Osteoblast (primary cell): ENCODE data around the gene COL5A2. TPM values are rescaled to one million over a fixed set of nuclear protein-coding genes. Genes with fewer than 3 reads are reported as not detected.

Experiments used
- DNase-seq: peaks from one replicate; pipeline ENCODE4 v3.0.0; 2011; ENCODE audit warnings: low spot score, mixed read lengths; ENCODE audit not compliant: insufficient read length; ENCODE audit errors: missing footprints
- H2AFZ ChIP-seq: 2 replicates; pipeline ENCODE4 v1.6.0; 2011; ENCODE audit warnings: mild to moderate bottlenecking, low read length
- H3K27ac ChIP-seq: 2 replicates; pipeline ENCODE4 v1.5.1; 2011; ENCODE audit warnings: mild to moderate bottlenecking, low read depth, low read length, moderate library complexity
- H3K27me3 ChIP-seq: 2 replicates; pipeline ENCODE4 v1.6.0; 2012; ENCODE audit warnings: mild to moderate bottlenecking, control low read depth, inconsistent platforms, low read length, moderate library complexity; ENCODE audit not compliant: insufficient read depth
- H3K36me3 ChIP-seq: 2 replicates; pipeline ENCODE4 v1.5.1; 2011; ENCODE audit warnings: mild to moderate bottlenecking, low read length, control low read depth, moderate library complexity; ENCODE audit not compliant: insufficient read depth
- H3K4me1 ChIP-seq: 2 replicates; pipeline ENCODE4 v1.5.1; 2011; ENCODE audit warnings: mild to moderate bottlenecking, low read length, control low read depth, moderate library complexity; ENCODE audit not compliant: insufficient read depth
- H3K4me2 ChIP-seq: 2 replicates; pipeline ENCODE4 v1.6.0; 2011; ENCODE audit warnings: mild to moderate bottlenecking, low read length; ENCODE audit not compliant: insufficient read depth
- H3K4me3 ChIP-seq: fragments of 200-600 bp; sonication (generic); 3 replicates; pipeline ENCODE4 v1.5.1; 2012; ENCODE audit warnings: mild to moderate bottlenecking, low read length, inconsistent platforms; ENCODE audit not compliant: insufficient read depth
- H3K79me2 ChIP-seq: 2 replicates; pipeline ENCODE4 v1.6.0; 2012; ENCODE audit warnings: mild to moderate bottlenecking, low read length, control low read depth, inconsistent platforms; ENCODE audit not compliant: insufficient read depth
- H3K9me3 ChIP-seq: 2 replicates; pipeline ENCODE4 v1.5.1; 2011; ENCODE audit warnings: low read depth, low read length, control low read depth
- H4K20me1 ChIP-seq: 2 replicates; pipeline ENCODE4 v1.6.0; 2012; ENCODE audit warnings: mild to moderate bottlenecking, low read length, control low read depth; ENCODE audit not compliant: insufficient read depth
- total RNA-seq: library from RNA; depleted of rRNA; stranded (reverse); fragments of >200 nt; gene quantifications from 2 replicates; pipeline ENCODE4 v1.2.3, GENCODE V29; 2012
- TF ChIP-seq, protein P1 (sequence below): IDR thresholded peaks from 2 replicates; pipeline ENCODE4 v1.5.1; 2011; ENCODE audit warnings: mild to moderate bottlenecking, low read depth, low read length, moderate library complexity; ENCODE audit errors: extremely low read depth

The COL5A2 gene
- total RNA-seq, 1 donor, result 879 TPM

DNA sequence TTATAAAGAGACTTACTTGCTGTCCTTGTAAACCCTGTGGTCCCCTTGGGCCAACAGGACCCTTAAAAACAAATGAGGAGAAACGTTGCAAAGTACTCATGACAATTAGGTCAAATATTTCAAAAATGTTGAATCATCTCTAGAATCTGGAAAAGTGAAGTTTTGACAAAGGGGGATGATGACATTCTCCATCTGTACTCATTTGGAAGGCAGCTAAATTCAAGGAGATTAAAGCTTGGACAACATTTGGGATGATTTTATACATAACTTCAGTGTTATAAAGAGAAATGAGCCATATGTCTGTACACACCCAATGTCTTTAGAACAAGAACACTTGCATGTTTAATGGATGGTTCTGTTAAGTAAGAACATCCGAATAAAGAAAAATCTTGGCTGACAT is 92.9 kb downstream of the COL5A2 start:
- no peaks in the 10 kb centered on the region for H3K27me3 ChIP-seq
- peak; percentile 61 for DNase-seq
- H3K4me3 ChIP-seq, result no peak overlapping the region
- peaks cover 93% of the 10 kb centered on the region for H3K36me3 ChIP-seq
- TF ChIP-seq, protein P1, sequence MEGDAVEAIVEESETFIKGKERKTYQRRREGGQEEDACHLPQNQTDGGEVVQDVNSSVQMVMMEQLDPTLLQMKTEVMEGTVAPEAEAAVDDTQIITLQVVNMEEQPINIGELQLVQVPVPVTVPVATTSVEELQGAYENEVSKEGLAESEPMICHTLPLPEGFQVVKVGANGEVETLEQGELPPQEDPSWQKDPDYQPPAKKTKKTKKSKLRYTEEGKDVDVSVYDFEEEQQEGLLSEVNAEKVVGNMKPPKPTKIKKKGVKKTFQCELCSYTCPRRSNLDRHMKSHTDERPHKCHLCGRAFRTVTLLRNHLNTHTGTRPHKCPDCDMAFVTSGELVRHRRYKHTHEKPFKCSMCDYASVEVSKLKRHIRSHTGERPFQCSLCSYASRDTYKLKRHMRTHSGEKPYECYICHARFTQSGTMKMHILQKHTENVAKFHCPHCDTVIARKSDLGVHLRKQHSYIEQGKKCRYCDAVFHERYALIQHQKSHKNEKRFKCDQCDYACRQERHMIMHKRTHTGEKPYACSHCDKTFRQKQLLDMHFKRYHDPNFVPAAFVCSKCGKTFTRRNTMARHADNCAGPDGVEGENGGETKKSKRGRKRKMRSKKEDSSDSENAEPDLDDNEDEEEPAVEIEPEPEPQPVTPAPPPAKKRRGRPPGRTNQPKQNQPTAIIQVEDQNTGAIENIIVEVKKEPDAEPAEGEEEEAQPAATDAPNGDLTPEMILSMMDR, result no peak
- H3K4me2 ChIP-seq, result peak overlapping the region; percentile 13
- H4K20me1 ChIP-seq, result no peaks in the 10 kb centered on the region
- H3K9me3 ChIP-seq, result no peaks in the 10 kb centered on the region
- peaks cover 26% of the 10 kb centered on the region for H3K4me1 ChIP-seq
- peak overlapping the region; percentile 67 for H3K27ac ChIP-seq
- no peak overlapping the region for H2AFZ ChIP-seq
- peaks cover 19% of the 10 kb centered on the region for H3K79me2 ChIP-seq

DNA sequence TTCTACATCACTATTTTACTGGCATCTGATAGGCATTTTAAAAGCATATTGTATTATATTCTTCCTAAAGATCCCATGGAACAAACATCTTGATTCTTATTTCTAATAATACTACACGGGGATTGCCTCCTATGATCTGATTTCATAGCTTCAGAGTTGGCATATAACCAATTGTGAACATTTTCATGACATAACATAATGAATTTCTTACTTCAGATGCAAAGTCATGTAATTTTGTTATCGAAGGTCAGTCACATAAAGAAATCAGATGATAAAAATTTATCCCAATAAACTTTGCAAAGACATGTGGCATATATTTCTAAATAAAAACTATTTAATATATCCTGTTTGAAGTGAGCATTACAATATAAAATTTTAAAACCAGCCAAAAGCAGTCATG is 93.3 kb downstream of the COL5A2 start:
- TF ChIP-seq, protein P1, result no peak
- Histone ChIP-seq H3K27ac (peak overlapping the region; percentile 67), H3K27me3 (no peaks in the 10 kb centered on the region), H3K4me2 (no peak overlapping the region), H2AFZ (no peak overlapping the region), H3K79me2 (peaks cover 19% of the 10 kb centered on the region), H3K9me3 (no peaks in the 10 kb centered on the region), H3K4me1 (peaks cover 22% of the 10 kb centered on the region), H3K36me3 (peaks cover 91% of the 10 kb centered on the region), H3K4me3 (no peak overlapping the region), H4K20me1 (no peaks in the 10 kb centered on the region)
- no peak for DNase-seq

DNA sequence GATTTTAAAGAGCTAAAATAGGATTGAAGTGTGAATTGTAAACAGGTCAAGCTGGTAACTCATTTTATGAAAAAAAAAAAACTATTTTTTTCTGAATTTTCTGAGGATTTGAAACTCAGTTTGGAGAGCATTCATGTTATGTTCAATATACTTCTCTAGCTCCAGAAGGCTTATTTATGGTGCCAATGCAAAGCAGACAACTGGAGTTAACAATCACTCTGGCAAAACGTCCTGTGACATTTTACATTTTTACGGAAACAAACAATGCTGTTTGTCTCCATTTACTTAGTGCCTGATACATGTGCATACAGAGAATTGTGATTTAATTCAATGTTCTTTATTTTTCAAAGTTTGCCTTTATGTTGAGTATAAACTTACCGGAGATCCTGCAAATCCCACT is 96.0 kb downstream of the COL5A2 start:
- DNase-seq, result no peak
- Histone ChIP-seq H2AFZ (no peak overlapping the region), H3K4me1 (peaks cover 13% of the 10 kb centered on the region), H3K9me3 (no peaks in the 10 kb centered on the region), H3K27ac (no peak overlapping the region), H3K4me3 (no peak overlapping the region), H4K20me1 (no peaks in the 10 kb centered on the region), H3K79me2 (peaks cover 3% of the 10 kb centered on the region), H3K36me3 (peaks cover 90% of the 10 kb centered on the region), H3K27me3 (no peaks in the 10 kb centered on the region), H3K4me2 (no peak overlapping the region)
- TF ChIP-seq, protein P1, result no peak

DNA sequence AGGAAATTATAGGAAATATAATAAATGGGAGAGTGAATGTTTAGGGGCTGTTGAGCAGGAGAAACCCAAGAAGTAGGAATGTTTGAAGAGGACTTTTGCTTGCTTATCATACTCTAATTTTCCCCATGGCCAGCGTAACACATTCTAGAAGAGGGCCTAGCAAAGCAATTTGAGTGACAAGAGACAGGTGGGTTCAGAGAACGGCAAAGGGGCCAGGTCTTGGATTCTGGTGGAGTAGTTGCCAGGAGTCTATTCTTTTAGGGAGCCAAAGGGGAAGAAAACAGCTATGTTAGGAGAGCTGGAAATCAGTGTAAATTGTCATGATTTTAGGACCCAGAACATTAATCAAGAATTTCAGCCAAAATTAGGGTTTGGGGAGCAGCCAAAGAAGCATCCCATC is 96.5 kb downstream of the COL5A2 start:
- H3K36me3 ChIP-seq, result peaks cover 90% of the 10 kb centered on the region
- DNase-seq, result no peak
- H4K20me1 ChIP-seq, result no peaks in the 10 kb centered on the region
- TF ChIP-seq, protein P1, result no peak
- no peak overlapping the region for H2AFZ ChIP-seq
- H3K9me3 ChIP-seq, result no peaks in the 10 kb centered on the region
- peak overlapping the region; percentile 7 for H3K27ac ChIP-seq
- H3K4me1 ChIP-seq, result peaks cover 12% of the 10 kb centered on the region
- peaks cover 2% of the 10 kb centered on the region for H3K79me2 ChIP-seq
- H3K27me3 ChIP-seq, result no peaks in the 10 kb centered on the region
- H3K4me3 ChIP-seq, result no peak overlapping the region
- no peak overlapping the region for H3K4me2 ChIP-seq
